WTC11 (cell line): Measurements from ENCODE around the gene C11orf21. TPM values are rescaled to one million over a fixed set of nuclear protein-coding genes. Genes with fewer than 3 reads are reported as not detected.

Experiments
- ATAC-seq: fragments of 200-7000 bp; cut with Tn5 transposase; 2 replicates; pipeline ENCODE4 v1.10.0; 2021; ENCODE audit warnings: mild to moderate bottlenecking, moderate library complexity
- CTCF ChIA-PET: fragments of 300-600 bp; sonication (Branson Sonifier 250); formaldehyde crosslinking; loops from one replicate; lab custom pipeline; 2021; ENCODE audit warnings: antibody characterized with exemption; lab: Charles Lee
- POLR2A ChIA-PET: fragments of 350-600 bp; sonication (Branson Sonifier 250); formaldehyde crosslinking; loops from one replicate; lab custom pipeline; 2021; ENCODE audit warnings: antibody characterized with exemption; lab: Charles Lee
- DNase-seq: peaks from one replicate; pipeline ENCODE4 v3.0.0; 2021; ENCODE audit warnings: low spot score
- H3K27ac Mint-ChIP-seq: 2 replicates; pipeline ENCODE4 v1.8.0; 2021; ENCODE audit warnings: mixed read lengths
- H3K27me3 Mint-ChIP-seq: 2 replicates; pipeline ENCODE4 v1.8.0; 2021; ENCODE audit warnings: low read depth, mild to moderate bottlenecking, moderate library complexity, mixed read lengths
- H3K36me3 Mint-ChIP-seq: 2 replicates; pipeline ENCODE4 v1.8.0; 2021; ENCODE audit warnings: mixed read lengths
- H3K4me1 Mint-ChIP-seq: 2 replicates; pipeline ENCODE4 v1.8.0; 2022; ENCODE audit warnings: mixed read lengths
- H3K4me3 Mint-ChIP-seq: 2 replicates; pipeline ENCODE4 v1.8.0; 2021; ENCODE audit warnings: mild to moderate bottlenecking, moderate library complexity, mixed read lengths
- H3K9me3 Mint-ChIP-seq: 2 replicates; pipeline ENCODE4 v1.8.0; 2021; ENCODE audit warnings: mixed read lengths
- CTCF ChIP-seq: fragments of 200-600 bp; IDR thresholded peaks from 2 replicates; pipeline ENCODE4 v1.8.0; 2022; ENCODE audit warnings: antibody characterized with exemption
- ELF4 ChIP-seq: sonication (generic); formaldehyde crosslinking; IDR thresholded peaks from 2 replicates; pipeline ENCODE4 v1.8.1; 2022; ENCODE audit warnings: low read depth, mild to moderate bottlenecking, moderate library complexity, missing genetic modification reagents
- ERG ChIP-seq: fragments of 250-450 bp; sonication (Bioruptor Pico); IDR thresholded peaks from 2 replicates; pipeline ENCODE4 v1.8.0; 2021; ENCODE audit warnings: mild to moderate bottlenecking
- ETV6 ChIP-seq: sonication (generic); formaldehyde crosslinking; IDR thresholded peaks from 2 replicates; pipeline ENCODE4 v1.8.1; 2022; ENCODE audit warnings: mild to moderate bottlenecking, missing genetic modification reagents
- FOXK1 ChIP-seq: sonication (generic); formaldehyde crosslinking; IDR thresholded peaks from 2 replicates; pipeline ENCODE4 v1.8.0; 2022; ENCODE audit warnings: mild to moderate bottlenecking, moderate library complexity, missing genetic modification reagents
- JAZF1 ChIP-seq: fragments of 250-450 bp; sonication (Bioruptor Pico); IDR thresholded peaks from 2 replicates; pipeline ENCODE4 v1.9.0; 2021; ENCODE audit warnings: moderate library complexity, mild to moderate bottlenecking, inconsistent platforms
- NFE2L1 ChIP-seq: sonication (generic); formaldehyde crosslinking; IDR thresholded peaks from 2 replicates; pipeline ENCODE4 v1.8.1; 2023; ENCODE audit warnings: missing genetic modification reagents
- NR1H2 ChIP-seq: sonication (generic); formaldehyde crosslinking; IDR thresholded peaks from 2 replicates; pipeline ENCODE4 v1.9.0; 2021; ENCODE audit warnings: mild to moderate bottlenecking, moderate library complexity, missing genetic modification reagents
- PRRX2 ChIP-seq: fragments of 250-450 bp; sonication (Bioruptor Pico); IDR thresholded peaks from 2 replicates; pipeline ENCODE4 v1.8.0; 2021; ENCODE audit warnings: mild to moderate bottlenecking
- SOX15 ChIP-seq: fragments of 250-450 bp; sonication (Bioruptor Pico); IDR thresholded peaks from 2 replicates; pipeline ENCODE4 v1.9.0; 2021; ENCODE audit warnings: mild to moderate bottlenecking
- TEAD1 ChIP-seq: sonication (generic); formaldehyde crosslinking; IDR thresholded peaks from 2 replicates; pipeline ENCODE4 v1.8.0; 2022; ENCODE audit warnings: mild to moderate bottlenecking, missing genetic modification reagents
- TP53 ChIP-seq: sonication (generic); formaldehyde crosslinking; IDR thresholded peaks from 2 replicates; pipeline ENCODE4 v1.8.1; 2023; ENCODE audit warnings: mild to moderate bottlenecking, missing genetic modification reagents
- USF1 ChIP-seq: sonication (generic); formaldehyde crosslinking; IDR thresholded peaks from 2 replicates; pipeline ENCODE4 v1.8.0; 2022; ENCODE audit warnings: mild to moderate bottlenecking, missing genetic modification reagents
- USF2 ChIP-seq: sonication (generic); formaldehyde crosslinking; IDR thresholded peaks from 2 replicates; pipeline ENCODE4 v1.8.1; 2023; ENCODE audit warnings: mild to moderate bottlenecking, missing genetic modification reagents, moderate library complexity
- ZNF219 ChIP-seq: sonication (generic); formaldehyde crosslinking; IDR thresholded peaks from 2 replicates; pipeline ENCODE4 v1.8.0; 2023; ENCODE audit warnings: missing genetic modification reagents, mild to moderate bottlenecking, borderline replicate concordance
- ZNF281 ChIP-seq: sonication (generic); formaldehyde crosslinking; IDR thresholded peaks from 2 replicates; pipeline ENCODE4 v1.8.0; 2023; ENCODE audit warnings: mild to moderate bottlenecking, missing genetic modification reagents
- ZNF317 ChIP-seq: sonication (generic); formaldehyde crosslinking; IDR thresholded peaks from 2 replicates; pipeline ENCODE4 v1.8.1; 2023; ENCODE audit warnings: low read depth, mild to moderate bottlenecking, moderate library complexity, missing genetic modification reagents, borderline replicate concordance
- total RNA-seq: library from RNA; stranded (reverse); gene quantifications from 3 replicates; pipeline ENCODE4 v1.2.3, GENCODE V29; 2021
- TF ChIP-seq, protein P1 (sequence below): sonication (generic); formaldehyde crosslinking; IDR thresholded peaks from 2 replicates; pipeline ENCODE4 v1.8.1; 2023; ENCODE audit warnings: mild to moderate bottlenecking, moderate library complexity, missing genetic modification reagents
- TF ChIP-seq, protein P2 (sequence below): fragments of 250-450 bp; sonication (Bioruptor Pico); IDR thresholded peaks from 2 replicates; pipeline ENCODE4 v1.9.0; 2021; ENCODE audit warnings: moderate library complexity, mild to moderate bottlenecking, inconsistent platforms, borderline replicate concordance
- TF ChIP-seq, protein P3 (sequence below): sonication (generic); formaldehyde crosslinking; IDR thresholded peaks from 2 replicates; pipeline ENCODE4 v1.8.0; 2022; ENCODE audit warnings: missing genetic modification reagents

Gene C11orf21
- total RNA-seq, 1 experiment from 2014 or later = 0.24 TPM

GRCh38 chr11:2272946-2273280, 28.8 kb downstream of the C11orf21 start:
- peaks cover 77% of the 10 kb centered on the region for H3K27me3 Mint-ChIP-seq
- ChIA-PET CTCF (no interaction called here), POLR2A (no interaction called here)
- H3K4me3 Mint-ChIP-seq = no peak overlapping the region
- no peak for ATAC-seq
- no peaks in the 10 kb centered on the region for H3K36me3 Mint-ChIP-seq
- H3K9me3 Mint-ChIP-seq = no peaks in the 10 kb centered on the region
- no peak for DNase-seq
- TF ChIP-seq NFE2L1 = no peak
- TF ChIP-seq, all 79 proteins: peak for 0
- peaks cover 23% of the 10 kb centered on the region for H3K4me1 Mint-ChIP-seq
- no peak overlapping the region for H3K27ac Mint-ChIP-seq

DNA sequence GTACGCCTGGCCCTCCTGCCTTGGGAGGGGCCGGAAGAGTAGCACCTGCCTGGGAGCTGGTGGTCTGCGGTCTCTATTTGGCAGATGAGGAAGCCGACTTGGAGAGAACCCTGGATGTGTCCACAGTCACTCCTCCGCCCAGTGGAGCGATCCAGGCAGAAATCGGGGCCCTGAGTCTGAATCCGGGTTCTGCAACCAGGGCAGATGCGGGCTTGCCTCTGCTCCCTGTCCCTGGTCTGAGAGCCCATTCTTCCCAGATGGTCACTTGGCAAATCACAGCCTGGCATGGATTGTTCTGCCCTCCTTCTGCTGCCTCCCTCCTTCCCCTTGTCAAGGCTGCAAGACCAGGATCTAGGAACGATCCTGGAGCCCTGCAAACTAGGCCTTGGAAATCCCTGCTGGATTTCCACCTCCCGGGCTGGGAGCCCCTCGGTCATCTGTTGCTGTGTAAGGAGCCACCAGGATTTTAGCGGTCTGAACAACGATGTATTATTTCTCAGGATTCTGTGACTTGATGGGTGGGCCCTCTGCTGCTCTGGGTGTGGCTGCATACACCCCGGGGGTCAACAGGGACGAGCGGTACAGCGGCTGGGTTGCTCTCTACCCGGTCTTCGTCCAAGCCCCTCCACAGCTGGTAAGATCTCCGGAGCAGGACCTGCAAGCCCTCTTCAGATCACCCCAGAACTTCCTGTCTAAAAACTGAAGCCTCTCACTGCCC, 29.3 kb downstream of the C11orf21 start:
- peaks cover 79% of the 10 kb centered on the region for H3K27me3 Mint-ChIP-seq
- TF ChIP-seq ZNF219 = no peak
- no peak for TF ChIP-seq ZNF281 (CRISPR knock-in tag)
- TF ChIP-seq ZNF317 (CRISPR knock-in tag) = no peak
- no peak for TF ChIP-seq TEAD1 (CRISPR knock-in tag)
- no peak for TF ChIP-seq USF1 (CRISPR knock-in tag)
- no peak for TF ChIP-seq ELF4 (CRISPR knock-in tag)
- TF ChIP-seq USF2 (CRISPR knock-in tag) = no peak
- TF ChIP-seq, protein P1, sequence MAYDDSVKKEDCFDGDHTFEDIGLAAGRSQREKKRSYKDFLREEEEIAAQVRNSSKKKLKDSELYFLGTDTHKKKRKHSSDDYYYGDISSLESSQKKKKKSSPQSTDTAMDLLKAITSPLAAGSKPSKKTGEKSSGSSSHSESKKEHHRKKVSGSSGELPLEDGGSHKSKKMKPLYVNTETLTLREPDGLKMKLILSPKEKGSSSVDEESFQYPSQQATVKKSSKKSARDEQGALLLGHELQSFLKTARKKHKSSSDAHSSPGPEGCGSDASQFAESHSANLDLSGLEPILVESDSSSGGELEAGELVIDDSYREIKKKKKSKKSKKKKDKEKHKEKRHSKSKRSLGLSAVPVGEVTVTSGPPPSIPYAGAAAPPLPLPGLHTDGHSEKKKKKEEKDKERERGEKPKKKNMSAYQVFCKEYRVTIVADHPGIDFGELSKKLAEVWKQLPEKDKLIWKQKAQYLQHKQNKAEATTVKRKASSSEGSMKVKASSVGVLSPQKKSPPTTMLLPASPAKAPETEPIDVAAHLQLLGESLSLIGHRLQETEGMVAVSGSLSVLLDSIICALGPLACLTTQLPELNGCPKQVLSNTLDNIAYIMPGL (CRISPR knock-in tag) = no peak
- TF ChIP-seq NR1H2 (CRISPR knock-in tag) = no peak
- no peak for TF ChIP-seq ETV6 (CRISPR knock-in tag)
- TF ChIP-seq CTCF = no peak
- no peak for TF ChIP-seq ERG (CRISPR knock-in tag)
- TF ChIP-seq, protein P2, sequence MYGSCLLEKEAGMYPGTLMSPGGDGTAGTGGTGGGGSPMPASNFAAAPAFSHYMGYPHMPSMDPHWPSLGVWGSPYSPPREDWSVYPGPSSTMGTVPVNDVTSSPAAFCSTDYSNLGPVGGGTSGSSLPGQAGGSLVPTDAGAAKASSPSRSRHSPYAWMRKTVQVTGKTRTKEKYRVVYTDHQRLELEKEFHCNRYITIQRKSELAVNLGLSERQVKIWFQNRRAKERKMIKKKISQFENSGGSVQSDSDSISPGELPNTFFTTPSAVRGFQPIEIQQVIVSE = no peak
- TF ChIP-seq, protein P3, sequence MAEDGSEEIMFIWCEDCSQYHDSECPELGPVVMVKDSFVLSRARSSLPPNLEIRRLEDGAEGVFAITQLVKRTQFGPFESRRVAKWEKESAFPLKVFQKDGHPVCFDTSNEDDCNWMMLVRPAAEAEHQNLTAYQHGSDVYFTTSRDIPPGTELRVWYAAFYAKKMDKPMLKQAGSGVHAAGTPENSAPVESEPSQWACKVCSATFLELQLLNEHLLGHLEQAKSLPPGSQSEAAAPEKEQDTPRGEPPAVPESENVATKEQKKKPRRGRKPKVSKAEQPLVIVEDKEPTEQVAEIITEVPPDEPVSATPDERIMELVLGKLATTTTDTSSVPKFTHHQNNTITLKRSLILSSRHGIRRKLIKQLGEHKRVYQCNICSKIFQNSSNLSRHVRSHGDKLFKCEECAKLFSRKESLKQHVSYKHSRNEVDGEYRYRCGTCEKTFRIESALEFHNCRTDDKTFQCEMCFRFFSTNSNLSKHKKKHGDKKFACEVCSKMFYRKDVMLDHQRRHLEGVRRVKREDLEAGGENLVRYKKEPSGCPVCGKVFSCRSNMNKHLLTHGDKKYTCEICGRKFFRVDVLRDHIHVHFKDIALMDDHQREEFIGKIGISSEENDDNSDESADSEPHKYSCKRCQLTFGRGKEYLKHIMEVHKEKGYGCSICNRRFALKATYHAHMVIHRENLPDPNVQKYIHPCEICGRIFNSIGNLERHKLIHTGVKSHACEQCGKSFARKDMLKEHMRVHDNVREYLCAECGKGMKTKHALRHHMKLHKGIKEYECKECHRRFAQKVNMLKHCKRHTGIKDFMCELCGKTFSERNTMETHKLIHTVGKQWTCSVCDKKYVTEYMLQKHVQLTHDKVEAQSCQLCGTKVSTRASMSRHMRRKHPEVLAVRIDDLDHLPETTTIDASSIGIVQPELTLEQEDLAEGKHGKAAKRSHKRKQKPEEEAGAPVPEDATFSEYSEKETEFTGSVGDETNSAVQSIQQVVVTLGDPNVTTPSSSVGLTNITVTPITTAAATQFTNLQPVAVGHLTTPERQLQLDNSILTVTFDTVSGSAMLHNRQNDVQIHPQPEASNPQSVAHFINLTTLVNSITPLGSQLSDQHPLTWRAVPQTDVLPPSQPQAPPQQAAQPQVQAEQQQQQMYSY = no peak
- TF ChIP-seq PRRX2 = no peak
- no peak for TF ChIP-seq JAZF1 (CRISPR knock-in tag)
- no peak for TF ChIP-seq TP53 (CRISPR knock-in tag)
- no peak for TF ChIP-seq SOX15 (CRISPR knock-in tag)
- no peak for TF ChIP-seq FOXK1 (CRISPR knock-in tag)
- TF ChIP-seq, all 79 proteins: peak for 0
- Mint-ChIP-seq H3K36me3 (no peaks in the 10 kb centered on the region), H3K9me3 (no peaks in the 10 kb centered on the region), H3K4me3 (no peak overlapping the region), H3K4me1 (peaks cover 19% of the 10 kb centered on the region), H3K27ac (no peak overlapping the region)
- ATAC-seq (no peak), DNase-seq (no peak)
- ChIA-PET CTCF (no interaction called here), POLR2A (no interaction called here)
